ENCODE data around the gene KDM4C. TPM values are rescaled to one million over a fixed set of nuclear protein-coding genes. Genes with fewer than 3 reads are reported as not detected.

Gene KDM4C
- total and polyA plus RNA-seq, 2 of the 13 experiments (the other 11 are each of a cell fraction or from before 2014, with no cell fraction given) = 19.4 to 23.6 TPM

DNA sequence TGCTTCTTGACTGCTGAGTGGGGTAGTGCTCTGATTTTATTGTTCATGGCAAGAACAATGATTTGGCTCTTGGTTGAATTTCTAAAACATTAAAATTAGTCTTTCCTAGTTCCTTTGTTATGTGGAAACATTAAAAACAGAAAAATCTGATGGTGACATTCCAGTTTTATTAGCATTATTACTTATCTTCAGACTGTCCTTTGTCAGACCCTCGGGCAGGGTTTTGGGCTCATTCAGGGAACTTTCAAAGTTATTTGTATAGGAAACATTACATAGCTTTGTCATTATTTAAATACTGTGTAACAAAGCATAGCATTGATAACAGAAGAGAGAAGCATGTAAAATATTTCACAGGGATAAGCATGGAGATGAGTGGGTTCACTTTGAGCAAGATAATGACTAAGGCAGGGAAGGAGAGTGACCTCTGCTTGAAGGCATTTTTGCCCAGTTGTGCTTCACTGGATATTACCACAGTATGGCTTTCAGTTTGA is 119.9 kb downstream of the KDM4C start (continued):
- TF ChIP-seq, protein P1, sequence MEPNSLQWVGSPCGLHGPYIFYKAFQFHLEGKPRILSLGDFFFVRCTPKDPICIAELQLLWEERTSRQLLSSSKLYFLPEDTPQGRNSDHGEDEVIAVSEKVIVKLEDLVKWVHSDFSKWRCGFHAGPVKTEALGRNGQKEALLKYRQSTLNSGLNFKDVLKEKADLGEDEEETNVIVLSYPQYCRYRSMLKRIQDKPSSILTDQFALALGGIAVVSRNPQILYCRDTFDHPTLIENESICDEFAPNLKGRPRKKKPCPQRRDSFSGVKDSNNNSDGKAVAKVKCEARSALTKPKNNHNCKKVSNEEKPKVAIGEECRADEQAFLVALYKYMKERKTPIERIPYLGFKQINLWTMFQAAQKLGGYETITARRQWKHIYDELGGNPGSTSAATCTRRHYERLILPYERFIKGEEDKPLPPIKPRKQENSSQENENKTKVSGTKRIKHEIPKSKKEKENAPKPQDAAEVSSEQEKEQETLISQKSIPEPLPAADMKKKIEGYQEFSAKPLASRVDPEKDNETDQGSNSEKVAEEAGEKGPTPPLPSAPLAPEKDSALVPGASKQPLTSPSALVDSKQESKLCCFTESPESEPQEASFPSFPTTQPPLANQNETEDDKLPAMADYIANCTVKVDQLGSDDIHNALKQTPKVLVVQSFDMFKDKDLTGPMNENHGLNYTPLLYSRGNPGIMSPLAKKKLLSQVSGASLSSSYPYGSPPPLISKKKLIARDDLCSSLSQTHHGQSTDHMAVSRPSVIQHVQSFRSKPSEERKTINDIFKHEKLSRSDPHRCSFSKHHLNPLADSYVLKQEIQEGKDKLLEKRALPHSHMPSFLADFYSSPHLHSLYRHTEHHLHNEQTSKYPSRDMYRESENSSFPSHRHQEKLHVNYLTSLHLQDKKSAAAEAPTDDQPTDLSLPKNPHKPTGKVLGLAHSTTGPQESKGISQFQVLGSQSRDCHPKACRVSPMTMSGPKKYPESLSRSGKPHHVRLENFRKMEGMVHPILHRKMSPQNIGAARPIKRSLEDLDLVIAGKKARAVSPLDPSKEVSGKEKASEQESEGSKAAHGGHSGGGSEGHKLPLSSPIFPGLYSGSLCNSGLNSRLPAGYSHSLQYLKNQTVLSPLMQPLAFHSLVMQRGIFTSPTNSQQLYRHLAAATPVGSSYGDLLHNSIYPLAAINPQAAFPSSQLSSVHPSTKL (CRISPR knock-in tag; IDR thresholded peaks at IDR 0.05) = peak; percentile 81
- peak; percentile 22; the same call in 1 of the 2 replicates for TF ChIP-seq PAXIP1 (CRISPR knock-in tag; conservative IDR thresholded peaks at IDR 0.05)
- TF ChIP-seq RXRB (CRISPR knock-in tag; IDR thresholded peaks at IDR 0.05; ENCODE audit: borderline replicate concordance) = no peak
- peak; percentile 74 for TF ChIP-seq TEAD3 (CRISPR knock-in tag; optimal IDR thresholded peaks at IDR 0.05; ENCODE audit: borderline replicate concordance)
- TF ChIP-seq AGO1 (IDR thresholded peaks at IDR 0.05; ENCODE audit: low read depth, low read length, poor library complexity, severe bottlenecking) = no peak
- TF ChIP-seq, protein P2, sequence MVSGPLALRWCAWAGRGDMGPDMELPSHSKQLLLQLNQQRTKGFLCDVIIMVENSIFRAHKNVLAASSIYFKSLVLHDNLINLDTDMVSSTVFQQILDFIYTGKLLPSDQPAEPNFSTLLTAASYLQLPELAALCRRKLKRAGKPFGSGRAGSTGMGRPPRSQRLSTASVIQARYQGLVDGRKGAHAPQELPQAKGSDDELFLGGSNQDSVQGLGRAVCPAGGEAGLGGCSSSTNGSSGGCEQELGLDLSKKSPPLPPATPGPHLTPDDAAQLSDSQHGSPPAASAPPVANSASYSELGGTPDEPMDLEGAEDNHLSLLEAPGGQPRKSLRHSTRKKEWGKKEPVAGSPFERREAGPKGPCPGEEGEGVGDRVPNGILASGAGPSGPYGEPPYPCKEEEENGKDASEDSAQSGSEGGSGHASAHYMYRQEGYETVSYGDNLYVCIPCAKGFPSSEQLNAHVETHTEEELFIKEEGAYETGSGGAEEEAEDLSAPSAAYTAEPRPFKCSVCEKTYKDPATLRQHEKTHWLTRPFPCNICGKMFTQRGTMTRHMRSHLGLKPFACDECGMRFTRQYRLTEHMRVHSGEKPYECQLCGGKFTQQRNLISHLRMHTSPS (CRISPR knock-in tag; IDR thresholded peaks at IDR 0.05; ENCODE audit: low read depth) = no peak
- TF ChIP-seq ESRRA (CRISPR knock-in tag; IDR thresholded peaks at IDR 0.05; ENCODE audit: low read depth) = no peak
- peak; percentile 30; the same call in 1 of the 2 replicates for TF ChIP-seq JUNB (CRISPR knock-in tag; IDR thresholded peaks at IDR 0.05; ENCODE audit: borderline replicate concordance)
- no peak for TF ChIP-seq PBX3 (CRISPR knock-in tag; IDR thresholded peaks at IDR 0.05; ENCODE audit: borderline replicate concordance)
- TF ChIP-seq NR2F6 (IDR thresholded peaks at IDR 0.05) = no peak
- TF ChIP-seq NR2F6 (CRISPR knock-in tag; IDR thresholded peaks at IDR 0.05) = peak; percentile 9; the same call in 1 of the 2 replicates
- TF ChIP-seq, protein P3, sequence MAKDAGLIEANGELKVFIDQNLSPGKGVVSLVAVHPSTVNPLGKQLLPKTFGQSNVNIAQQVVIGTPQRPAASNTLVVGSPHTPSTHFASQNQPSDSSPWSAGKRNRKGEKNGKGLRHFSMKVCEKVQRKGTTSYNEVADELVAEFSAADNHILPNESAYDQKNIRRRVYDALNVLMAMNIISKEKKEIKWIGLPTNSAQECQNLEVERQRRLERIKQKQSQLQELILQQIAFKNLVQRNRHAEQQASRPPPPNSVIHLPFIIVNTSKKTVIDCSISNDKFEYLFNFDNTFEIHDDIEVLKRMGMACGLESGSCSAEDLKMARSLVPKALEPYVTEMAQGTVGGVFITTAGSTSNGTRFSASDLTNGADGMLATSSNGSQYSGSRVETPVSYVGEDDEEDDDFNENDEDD (CRISPR knock-in tag; IDR thresholded peaks at IDR 0.05; ENCODE audit: borderline replicate concordance) = 0 out of 2 replicates have a peak, but pooled peaks have one; percentile 22
- TF ChIP-seq SOX13 (IDR thresholded peaks at IDR 0.05) = peak; percentile 67; the same call in 1 of the 2 replicates
- TF ChIP-seq SOX13 (CRISPR knock-in tag; conservative IDR thresholded peaks at IDR 0.05 in 1 of 2, IDR thresholded peaks at IDR 0.05 in 1 of 2) = peak in 1 of 2 experiments; percentile 87; a peak in 2 of 4 replicates
- TF ChIP-seq GABPA (IDR thresholded peaks at IDR 0.05; ENCODE audit: low read depth, low read length) = no peak
- no peak for TF ChIP-seq GABPA (CRISPR knock-in tag; IDR thresholded peaks at IDR 0.05; ENCODE audit: low read depth)
